Neuronal stem cell (in vitro differentiated cells): ENCODE measurements around the gene GABRA4.

Experiments
- DNase-seq: peaks from one replicate; pipeline ENCODE4 v3.0.0-alpha.2; 2013; ENCODE audit warnings: low spot score
- H2AFZ ChIP-seq: one replicate; pipeline ENCODE4 v1.6.1; 2013; ENCODE audit warnings: mild to moderate bottlenecking, low read length, inconsistent platforms
- H2AK5ac ChIP-seq: 2 replicates; pipeline ENCODE4 v1.6.1; 2013; ENCODE audit warnings: low read depth, mild to moderate bottlenecking, inconsistent platforms, low read length, moderate library complexity, mixed read lengths
- H2BK120ac ChIP-seq: 2 replicates; pipeline ENCODE4 v1.6.1; 2013; ENCODE audit warnings: low read depth, mild to moderate bottlenecking, inconsistent platforms, low read length, moderate library complexity, mixed read lengths
- H2BK12ac ChIP-seq: one replicate; pipeline ENCODE4 v1.6.1; 2013; ENCODE audit warnings: low read length, inconsistent platforms
- H2BK15ac ChIP-seq: 2 replicates; pipeline ENCODE4 v1.6.1; 2013; ENCODE audit warnings: mild to moderate bottlenecking, low read length, inconsistent platforms, mixed read lengths
- H2BK5ac ChIP-seq: one replicate; pipeline ENCODE4 v1.6.1; 2013; ENCODE audit warnings: inconsistent platforms, mild to moderate bottlenecking, low read length, moderate library complexity
- H3K14ac ChIP-seq: one replicate; pipeline ENCODE4 v1.6.1; 2013; ENCODE audit warnings: low read length, inconsistent platforms
- H3K18ac ChIP-seq: 2 replicates; pipeline ENCODE4 v1.6.1; 2013; ENCODE audit warnings: low read length, inconsistent platforms
- H3K23ac ChIP-seq: 2 replicates; pipeline ENCODE4 v1.6.1; 2013; ENCODE audit warnings: low read depth, mild to moderate bottlenecking, mixed read lengths, low read length, inconsistent platforms; ENCODE audit not compliant: poor library complexity
- H3K27ac ChIP-seq: replicated peaks from 3 replicates; pipeline ENCODE4 v1.5.1; 2013; ENCODE audit warnings: low read length, inconsistent platforms
- H3K27me3 ChIP-seq, 3 experiments: 2 replicates each; pipeline ENCODE4 v1.6.1; 2013; ENCODE audit warnings: low read length in 3 of 3, mild to moderate bottlenecking in 2 of 3, inconsistent platforms in 1 of 3, low read depth in 1 of 3, mixed read lengths in 1 of 3, moderate library complexity in 1 of 3; ENCODE audit not compliant: control insufficient read depth in 3 of 3, insufficient read depth in 3 of 3
- H3K36me3 ChIP-seq, 2 donors: replicated peaks in 1 of 2; 2 replicates each; pipeline ENCODE4 v1.6.1; 2013; ENCODE audit warnings: low read length in 2 of 2; ENCODE audit not compliant: control insufficient read depth in 2 of 2, insufficient read depth in 2 of 2
- H3K4ac ChIP-seq: 2 replicates; pipeline ENCODE4 v1.6.1; 2013; ENCODE audit warnings: inconsistent platforms, mild to moderate bottlenecking, low read length, moderate library complexity
- H3K4me1 ChIP-seq, 2 donors: 1 replicate in 1 of 2; 2 replicates in 1 of 2; pipeline ENCODE4 v1.6.1; 2013; ENCODE audit warnings: low read length in 2 of 2, low read depth in 1 of 2; ENCODE audit not compliant: control insufficient read depth in 2 of 2, insufficient read depth in 1 of 2
- H3K4me2 ChIP-seq: one replicate; pipeline ENCODE4 v1.6.1; 2013; ENCODE audit warnings: mild to moderate bottlenecking, low read length, inconsistent platforms; ENCODE audit not compliant: insufficient read depth, poor library complexity, severe bottlenecking
- H3K4me3 ChIP-seq, 2 donors: 2 replicates each; pipeline ENCODE4 v1.5.1; 2013; ENCODE audit warnings: low read length in 2 of 2, mild to moderate bottlenecking in 2 of 2, inconsistent platforms in 1 of 2, moderate library complexity in 1 of 2
- H3K79me1 ChIP-seq: one replicate; pipeline ENCODE4 v1.6.1; 2013; ENCODE audit warnings: low read depth, mild to moderate bottlenecking, inconsistent platforms, low read length, moderate library complexity
- H3K9ac ChIP-seq: one replicate; pipeline ENCODE4 v1.6.1; 2013; ENCODE audit warnings: mild to moderate bottlenecking, low read depth, low read length, inconsistent platforms; ENCODE audit not compliant: poor library complexity
- H3K9me3 ChIP-seq, 2 donors: replicated peaks in 1 of 2; 2 replicates each; pipeline versions ENCODE3 to v1.6.1; 2013; ENCODE audit warnings: low read length in 2 of 2, mild to moderate bottlenecking in 2 of 2, inconsistent platforms in 1 of 2, low read depth in 1 of 2, mixed read lengths in 1 of 2, moderate library complexity in 1 of 2; ENCODE audit not compliant: control insufficient read depth in 2 of 2, insufficient read depth in 1 of 2
- H4K8ac ChIP-seq: one replicate; pipeline ENCODE4 v1.6.1; 2013; ENCODE audit warnings: low read depth, mild to moderate bottlenecking, inconsistent platforms, low read length, moderate library complexity
- H4K91ac ChIP-seq: one replicate; pipeline ENCODE4 v1.6.1; 2013; ENCODE audit warnings: low read length, low read depth, mild to moderate bottlenecking, inconsistent platforms; ENCODE audit not compliant: poor library complexity
- WGBS, 2 donors: extraction: QIAGEN DNeasy Blood & Tissue Kit; methylation state at CpG; one replicate each; pipeline ENCODE4 v1.1.7; 2013; ENCODE audit warnings: missing lambda C conversion rate in 2 of 2, mixed read lengths in 1 of 2; ENCODE audit not compliant: insufficient read length in 2 of 2, insufficient replicate concordance in 1 of 2; ENCODE audit errors: extremely low coverage in 2 of 2; 5-methylcytosine and 5-hydroxymethylcytosine counted together

GABRA4 gene

DNA sequence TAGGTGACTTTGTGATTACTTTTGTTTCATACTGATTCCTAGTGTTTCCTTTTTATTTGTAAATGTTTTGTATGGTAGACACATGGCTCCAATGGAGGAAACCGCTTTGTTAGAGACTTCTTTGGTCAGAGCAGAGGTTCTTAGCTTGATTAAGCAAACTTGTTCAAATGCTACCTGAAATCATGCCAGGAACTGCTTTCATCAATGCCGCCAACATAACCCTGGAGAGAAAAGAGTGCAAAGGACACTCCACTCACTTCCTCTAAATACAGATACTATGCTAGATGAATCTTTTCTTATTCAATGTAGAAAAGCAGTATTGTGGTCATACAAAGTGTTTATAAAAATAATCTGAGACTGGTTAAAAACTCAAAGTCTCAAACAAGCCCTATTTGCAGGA, 58.7 kb downstream of the GABRA4 start:
- Histone ChIP-seq H3K4me3 (no peak overlapping the region), H3K23ac (no peak overlapping the region), H3K9me3 (no peaks in the 10 kb centered on the region), H3K14ac (no peak overlapping the region), H3K79me1 (no peaks in the 10 kb centered on the region), H3K27ac (no peak overlapping the region), H3K27me3 (no peaks in the 10 kb centered on the region), H3K9ac (no peak overlapping the region), H3K4me1 (no peaks in the 10 kb centered on the region), H2BK12ac (no peak overlapping the region), H3K36me3 (no peaks in the 10 kb centered on the region), H2AFZ (no peak overlapping the region), H3K18ac (no peak overlapping the region), H3K4ac (no peak overlapping the region), H2BK120ac (no peak overlapping the region), H2BK5ac (no peak overlapping the region), H4K8ac (no peak overlapping the region), H3K4me2 (no peak overlapping the region), H2AK5ac (no peak overlapping the region), H2BK15ac (no peak overlapping the region), H4K91ac (no peak overlapping the region)
- no CpG with 5 or more reads among the region's 2 CpGs for WGBS, 2 donors
- no peak for DNase-seq

DNA sequence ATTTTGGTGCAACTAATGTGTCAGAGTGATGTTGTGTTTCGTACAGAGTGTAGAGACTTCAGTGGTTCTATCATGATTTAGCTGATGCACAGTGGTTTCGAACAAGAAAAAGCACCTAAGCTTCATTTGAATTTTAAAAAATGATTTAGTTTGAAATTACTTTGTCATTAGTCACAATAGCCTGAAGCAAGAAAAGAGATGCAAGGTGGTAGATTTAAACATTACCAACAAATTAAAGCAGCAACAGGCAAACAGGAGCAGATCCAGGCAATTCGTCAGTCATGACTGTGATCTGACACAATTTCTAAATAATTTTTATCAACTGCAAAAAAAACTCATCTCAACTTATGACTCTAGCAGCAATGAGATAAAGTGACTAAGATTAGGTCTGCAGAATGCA, 59.7 kb downstream of the GABRA4 start:
- DNase-seq, result no peak
- no peak overlapping the region for H3K4me3 ChIP-seq
- no peak overlapping the region for H3K4ac ChIP-seq
- no peak overlapping the region for H3K18ac ChIP-seq
- H4K8ac ChIP-seq, result no peak overlapping the region
- H4K91ac ChIP-seq, result no peak overlapping the region
- H3K9ac ChIP-seq, result no peak overlapping the region
- H3K4me2 ChIP-seq, result no peak overlapping the region
- no CpG with 5 or more reads among the region's 3 CpGs for WGBS, 2 donors
- no peak overlapping the region for H2BK12ac ChIP-seq
- no peak overlapping the region for H2BK15ac ChIP-seq
- no peaks in the 10 kb centered on the region for H3K36me3 ChIP-seq
- no peaks in the 10 kb centered on the region for H3K4me1 ChIP-seq
- no peaks in the 10 kb centered on the region for H3K9me3 ChIP-seq
- H2BK5ac ChIP-seq, result no peak overlapping the region
- H3K27me3 ChIP-seq, result no peaks in the 10 kb centered on the region
- no peak overlapping the region for H3K23ac ChIP-seq
- no peak overlapping the region for H2AFZ ChIP-seq
- no peak overlapping the region for H3K14ac ChIP-seq
- H2AK5ac ChIP-seq, result no peak overlapping the region
- H3K79me1 ChIP-seq, result no peaks in the 10 kb centered on the region
- no peak overlapping the region for H2BK120ac ChIP-seq
- no peak overlapping the region for H3K27ac ChIP-seq

DNA sequence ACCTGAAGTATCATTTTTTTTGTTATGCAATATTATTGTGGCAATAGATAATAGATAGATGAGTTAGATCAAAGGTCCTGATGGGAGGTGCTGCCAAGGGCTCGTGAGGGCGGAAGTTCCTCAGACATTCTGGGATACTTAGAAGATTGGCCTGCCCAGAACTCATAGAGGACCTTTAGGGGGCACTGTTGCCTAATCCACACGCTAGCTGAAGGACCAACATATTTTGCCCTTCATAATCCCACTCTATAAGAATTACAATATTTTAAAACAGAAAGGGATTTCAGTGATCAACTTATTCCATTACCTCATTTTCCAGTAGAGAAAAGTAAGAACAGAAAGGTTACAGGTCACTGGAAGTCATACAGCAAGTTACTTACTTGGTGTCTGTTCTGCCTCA, 61.4 kb downstream of the GABRA4 start:
- Histone ChIP-seq H2BK120ac (no peak overlapping the region), H2AFZ (no peak overlapping the region), H3K9me3 (no peaks in the 10 kb centered on the region), H3K18ac (no peak overlapping the region), H3K9ac (no peak overlapping the region), H3K4me1 (no peaks in the 10 kb centered on the region), H4K91ac (no peak overlapping the region), H3K14ac (no peak overlapping the region), H3K27ac (no peak overlapping the region), H3K4me3 (no peak overlapping the region), H2AK5ac (no peak overlapping the region), H3K23ac (no peak overlapping the region), H3K27me3 (no peaks in the 10 kb centered on the region), H4K8ac (no peak overlapping the region), H3K4ac (no peak overlapping the region), H3K4me2 (no peak overlapping the region), H2BK15ac (no peak overlapping the region), H3K36me3 (no peaks in the 10 kb centered on the region), H2BK5ac (no peak overlapping the region), H2BK12ac (no peak overlapping the region), H3K79me1 (no peaks in the 10 kb centered on the region)
- peak; percentile 35 for DNase-seq
- WGBS, 2 donors, result no CpG with 5 or more reads among the region's 3 CpGs

DNA sequence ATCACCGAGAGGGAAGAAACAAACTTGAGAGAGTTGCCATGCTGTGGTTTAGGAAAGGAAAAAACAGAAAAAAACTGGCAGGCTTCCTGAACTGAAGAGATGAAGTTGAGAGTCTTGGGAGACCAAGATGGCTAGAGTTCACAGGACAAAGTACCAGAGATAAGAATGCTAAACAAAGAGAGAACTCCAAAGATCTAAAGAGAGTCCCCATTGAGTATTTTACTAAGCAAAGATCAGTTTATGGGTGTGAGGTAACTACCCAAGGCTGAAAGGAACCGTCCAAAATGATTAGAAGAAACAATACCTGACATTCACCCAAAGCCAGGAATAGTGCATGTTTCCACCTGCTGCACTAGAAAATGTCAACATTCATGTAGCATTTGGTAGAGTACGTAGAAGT, 62.5 kb downstream of the GABRA4 start:
- Histone ChIP-seq H4K91ac (no peak overlapping the region), H2AK5ac (no peak overlapping the region), H3K14ac (no peak overlapping the region), H2BK12ac (no peak overlapping the region), H3K4me1 (no peaks in the 10 kb centered on the region), H2BK15ac (no peak overlapping the region), H3K36me3 (no peaks in the 10 kb centered on the region), H3K18ac (no peak overlapping the region), H3K27me3 (no peaks in the 10 kb centered on the region), H3K4ac (no peak overlapping the region), H4K8ac (no peak overlapping the region), H3K79me1 (no peaks in the 10 kb centered on the region), H3K4me3 (no peak overlapping the region), H2BK5ac (no peak overlapping the region), H3K9me3 (no peaks in the 10 kb centered on the region), H3K23ac (no peak overlapping the region), H2BK120ac (no peak overlapping the region), H2AFZ (no peak overlapping the region), H3K9ac (no peak overlapping the region), H3K4me2 (no peak overlapping the region), H3K27ac (no peak overlapping the region)
- DNase-seq, result no peak
- WGBS, 2 donors, result no CpG with 5 or more reads among the region's 3 CpGs
